ENCODE data around the gene FAM163B. TPM values are rescaled to one million over a fixed set of nuclear protein-coding genes. Genes with fewer than 3 reads are reported as not detected.

FAM163B gene
- total and polyA plus RNA-seq, 9 of the 15 experiments (the other 6 are each of a cell fraction or from before 2014, with no cell fraction given): not detected

GRCh38 chr9:133585481-133586351, 23.5 kb downstream of the FAM163B start (continued):
- TF ChIP-seq THRA (IDR thresholded peaks at IDR 0.05): no peak

- ATAC-seq: no peak
- H3K27ac ChIP-seq (ENCODE audit: extremely low read depth, low read depth, low read length): no peak overlapping the region; the same call in 2 of the 3 replicates
- H3K9ac ChIP-seq (ENCODE audit: insufficient read depth in 1 of 2, low read depth in 2 of 2, low read length in 2 of 2): no peak overlapping the region
- peak; percentile 61 for TF ChIP-seq ZFP36 (IDR thresholded peaks at IDR 0.05; ENCODE audit: low read depth, low read length, partially characterized antibody)
- TF ChIP-seq CREM (IDR thresholded peaks at IDR 0.05; ENCODE audit: low read depth): no peak
- H3K27me3 ChIP-seq (ENCODE audit: control insufficient read depth in 2 of 2, insufficient read depth in 2 of 2, low read length in 2 of 2): peaks cover 23 to 65% of the 10 kb centered on the region in 2 experiments; a peak in 4 of 5 replicates
- H2AFZ ChIP-seq (ENCODE audit: low read depth, low read length): no peak overlapping the region
- no peak overlapping the region for H3K4me2 ChIP-seq (ENCODE audit: insufficient read depth, low read length)
- H3K36me3 ChIP-seq (ENCODE audit: control insufficient read depth, insufficient read depth, low read length): no peaks in the 10 kb centered on the region
- H3K4me1 ChIP-seq (replicated peaks in 1 of 2; ENCODE audit: control insufficient read depth in 2 of 2, insufficient read depth in 2 of 2, low read length in 2 of 2): peaks cover 0 to 6% of the 10 kb centered on the region in 2 experiments; a peak in 2 of 5 replicates
- peaks cover 4% of the 10 kb centered on the region for H3K9me3 ChIP-seq (replicated peaks; ENCODE audit: control insufficient read depth, insufficient read depth, low read depth, low read length)
- H3K9me1 ChIP-seq (ENCODE audit: control insufficient read depth, insufficient read depth, low read length): no peaks in the 10 kb centered on the region
- in situ Hi-C loops (cut with MboI) (no loop called here), intact Hi-C loops (cut with micrococcal nuclease) (no loop called here)
- no peaks in the 10 kb centered on the region for H3K79me2 ChIP-seq (ENCODE audit: control insufficient read depth, insufficient read depth, low read length)
- no peak for DNase-seq (ENCODE audit: extremely low read depth in 1 of 4, low spot score in 3 of 4)
- 2% methylated on average over 22 of the region's 28 CpGs for WGBS (ENCODE audit: insufficient coverage, low coverage, missing lambda C conversion rate)
- ChIA-PET CTCF (ENCODE audit: low intra/inter-chr PET ratio) (no interaction called here), POLR2A (interaction anchor here (0.6 to 1.1 kb wide), 3 partner anchors 9 to 167 kb away, joined by 3 to 6 read pairs (median 3); no protein-coding TSS in a partner anchor)
- no peaks in the 10 kb centered on the region; the same call in 1 of the 2 replicates for H4K20me1 ChIP-seq (replicated peaks; ENCODE audit: control insufficient read depth, insufficient read depth, low read length)
- BruUV-seq (replicated peaks): no TSS peak
- no peak overlapping the region for H3K4me3 ChIP-seq
- no peak for FAIRE-seq
These were observed 24.4 kb downstream of the FAM163B start for GRCh38 chr9:133584559-133585476.

All from K562 (cell line).